GM21447 (cell line): ENCODE results near the gene PRKN.

Experiments used
- ATAC-seq: cut with Tn5 transposase; IDR thresholded peaks from one replicate; pipeline ENCODE4 v1.9.1; 2021; ENCODE audit not compliant: unreplicated experiment

Gene PRKN

DNA sequence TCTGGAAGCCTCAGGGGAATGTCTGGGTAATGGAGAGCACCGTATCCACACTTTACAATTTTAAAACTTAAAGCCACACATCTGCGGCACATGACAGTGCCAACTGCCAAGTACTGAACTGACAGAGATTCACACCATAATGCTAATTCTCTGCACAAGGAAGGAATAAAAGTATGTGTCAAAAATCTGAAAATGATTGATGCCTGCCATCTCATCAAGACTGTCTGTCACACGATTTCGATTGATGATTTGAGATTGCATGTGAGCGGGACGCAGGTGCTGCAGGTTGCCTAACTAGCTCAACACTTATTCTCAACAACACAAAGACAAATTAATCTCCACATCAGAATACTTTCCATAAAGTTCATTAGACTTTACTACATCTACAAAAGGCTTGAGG, 391.2 kb downstream of the PRKN start:
- no peak for ATAC-seq

DNA sequence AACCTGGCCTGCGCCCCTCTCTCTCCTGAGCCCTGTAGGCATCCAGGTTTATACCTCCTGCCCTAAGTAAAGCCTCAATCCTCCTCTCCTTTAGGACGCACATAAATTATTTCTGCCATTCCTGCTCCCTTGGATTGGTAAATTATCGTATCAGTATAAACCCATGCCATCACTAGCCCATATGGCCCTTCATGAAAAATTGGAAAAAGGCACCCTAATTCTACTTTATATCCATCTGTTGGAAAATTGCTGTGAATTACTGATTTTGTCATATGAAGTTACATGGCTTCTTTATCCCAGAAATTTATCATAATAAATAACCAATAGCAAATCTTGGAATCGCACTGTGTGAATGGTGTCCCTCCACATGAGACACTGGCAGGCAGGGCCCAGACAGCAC, 395.2 kb downstream of the PRKN start:
- ATAC-seq = no peak

GRCh38 chr6:162331911-162332310, 395.7 kb downstream of the PRKN start:
- ATAC-seq = no peak

- no peak for ATAC-seq
Observed at GRCh38 chr6:162325826-162326225, 401.7 kb downstream of the PRKN start.

GRCh38 chr6:162325051-162325450, 402.5 kb downstream of the PRKN start:
- no peak for ATAC-seq

GRCh38 chr6:162315291-162315690, 412.3 kb downstream of the PRKN start:
- ATAC-seq = no peak

DNA sequence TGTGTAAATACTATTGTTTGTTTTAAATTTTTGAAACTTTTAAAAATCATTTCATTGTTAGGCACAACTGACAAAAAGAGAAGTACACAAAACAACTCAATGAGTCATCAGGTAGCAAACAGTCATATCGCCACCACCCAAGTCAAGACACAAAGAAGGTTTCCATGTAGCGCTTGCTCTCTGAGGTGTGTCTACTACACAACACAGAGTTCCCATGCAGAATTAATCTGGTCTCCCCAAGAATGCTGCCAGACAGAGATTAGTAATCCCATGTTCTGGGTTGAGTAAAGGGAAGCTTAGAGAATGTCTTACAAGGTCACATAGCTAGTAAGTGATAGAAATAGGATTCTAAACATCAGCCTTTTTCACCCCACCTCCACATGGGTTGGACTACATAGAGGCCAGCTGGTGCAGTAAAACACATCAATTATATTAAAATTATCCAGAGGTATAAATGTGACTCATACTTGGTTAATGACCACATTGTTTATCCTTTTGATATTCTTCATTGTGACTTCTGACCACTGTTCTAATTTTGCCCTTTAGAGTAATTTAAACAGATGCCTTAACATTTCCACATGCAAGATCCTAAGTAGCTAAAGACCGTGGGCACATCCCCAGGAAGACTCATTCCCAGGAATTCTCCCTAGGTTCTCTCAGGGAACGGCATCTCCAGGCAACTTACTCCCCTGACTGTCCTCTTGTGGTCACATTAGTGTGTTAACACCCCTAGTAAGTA, 413.5 kb downstream of the PRKN start:
- ATAC-seq = no peak

DNA sequence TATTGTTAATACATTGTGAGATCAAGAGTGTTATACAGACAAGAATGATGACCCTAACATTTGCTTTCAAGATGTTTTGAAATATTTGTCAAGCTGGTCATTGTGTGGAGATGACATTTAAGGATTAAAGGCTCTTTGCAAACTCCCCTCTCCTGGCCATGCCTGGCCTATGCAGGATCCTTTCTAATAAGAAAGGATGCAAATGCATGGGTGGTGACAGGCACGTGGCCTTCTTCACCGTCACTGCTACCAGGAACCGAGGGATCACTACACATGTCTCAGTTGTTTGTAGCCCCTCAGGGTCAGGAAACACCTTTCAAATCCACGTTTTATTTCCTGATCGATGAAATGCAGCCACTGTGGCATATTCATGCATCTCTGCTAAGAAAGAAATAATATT, 419.7 kb downstream of the PRKN start:
- no peak for ATAC-seq

DNA sequence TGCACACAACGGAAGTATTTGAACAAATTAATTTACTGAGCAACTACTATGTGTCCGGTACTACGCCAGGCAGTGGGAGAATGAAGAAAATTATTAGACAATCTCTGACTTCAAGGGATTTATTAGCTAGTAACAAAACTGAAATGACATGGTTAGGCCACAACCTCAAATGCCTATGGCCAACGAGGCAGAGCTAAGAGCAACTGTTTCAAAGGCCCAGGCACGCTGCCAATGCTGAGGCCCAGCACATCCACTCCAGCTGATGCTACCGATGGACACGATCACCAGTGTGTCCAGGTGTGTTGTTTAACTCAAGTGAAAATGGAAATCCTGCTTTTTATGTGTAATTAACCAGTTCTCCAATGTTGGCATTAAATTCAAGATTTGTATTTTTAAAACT, 420.9 kb downstream of the PRKN start:
- ATAC-seq = no peak

- no peak for ATAC-seq
Observed at GRCh38 chr6:162301128-162301527, 426.4 kb downstream of the PRKN start.

DNA sequence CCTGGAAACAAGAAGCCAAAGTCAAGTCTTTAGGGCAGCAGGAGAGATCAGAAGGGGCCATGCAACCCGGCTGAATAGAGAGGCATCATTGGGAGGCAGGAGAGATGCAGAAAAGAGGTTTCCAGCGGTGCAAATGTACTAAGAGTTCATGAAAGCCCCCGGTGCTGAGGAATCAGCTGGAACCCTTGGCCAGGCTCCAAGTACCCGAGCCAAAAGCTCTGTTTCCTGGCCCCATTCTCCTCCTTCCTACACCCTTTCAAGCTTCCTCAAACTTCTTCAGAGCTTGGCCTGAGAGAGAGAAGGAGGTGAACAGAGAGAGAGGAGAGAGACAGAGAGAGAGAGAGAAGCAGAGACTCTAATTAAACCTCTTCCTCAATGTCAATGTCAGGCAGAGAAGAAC, 433.5 kb downstream of the PRKN start:
- ATAC-seq = no peak

DNA sequence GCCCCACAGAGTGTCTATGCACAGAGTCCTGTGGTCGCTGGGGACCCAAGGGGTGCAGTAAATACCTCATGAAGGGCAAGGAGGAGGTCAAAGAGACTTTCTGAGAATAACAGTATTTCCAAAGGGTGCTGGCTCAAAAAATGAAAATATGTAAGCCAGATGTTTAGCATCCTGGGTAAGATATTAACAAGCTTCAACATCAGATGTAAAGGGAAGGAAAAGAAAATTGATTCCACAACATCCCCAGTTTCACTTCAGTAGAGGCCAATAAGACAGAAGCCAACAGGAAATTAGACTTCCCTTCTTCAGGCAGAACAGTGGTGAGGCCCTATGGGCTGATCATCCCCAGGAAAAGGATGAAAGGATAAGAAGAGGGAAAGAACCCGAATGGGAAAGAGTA, 434.7 kb downstream of the PRKN start:
- ATAC-seq = no peak

DNA sequence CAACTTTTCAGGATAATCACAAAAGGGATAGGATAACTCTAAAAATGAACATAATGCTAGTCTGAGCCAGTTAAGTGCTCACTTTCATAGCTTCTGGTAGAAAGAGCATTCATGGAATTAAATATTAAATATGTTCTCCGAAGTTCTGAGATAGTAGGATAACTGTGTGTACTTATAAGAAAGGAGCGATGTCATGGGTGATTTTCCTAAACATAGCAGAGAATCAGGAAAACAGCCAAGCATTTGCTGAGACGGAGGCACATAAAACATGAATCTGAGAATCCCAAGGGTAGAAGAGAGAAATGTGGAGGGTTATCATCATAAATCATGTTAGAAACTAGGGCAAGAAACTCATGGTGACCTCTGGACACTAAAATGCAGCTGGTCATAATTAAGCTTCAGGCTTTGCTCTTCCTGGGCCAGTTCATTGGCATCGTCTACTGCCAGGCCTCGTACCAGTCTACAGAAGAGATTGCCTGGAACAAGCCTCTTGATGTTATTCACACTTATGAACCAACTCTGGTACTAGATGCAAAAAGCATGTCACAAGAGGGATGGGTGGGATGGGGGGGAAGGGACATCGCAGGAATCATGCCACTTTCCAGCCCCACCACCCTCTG, 436.6 kb downstream of the PRKN start:
- no peak for ATAC-seq

GRCh38 chr6:162289972-162290371, 437.6 kb downstream of the PRKN start:
- no peak for ATAC-seq

DNA sequence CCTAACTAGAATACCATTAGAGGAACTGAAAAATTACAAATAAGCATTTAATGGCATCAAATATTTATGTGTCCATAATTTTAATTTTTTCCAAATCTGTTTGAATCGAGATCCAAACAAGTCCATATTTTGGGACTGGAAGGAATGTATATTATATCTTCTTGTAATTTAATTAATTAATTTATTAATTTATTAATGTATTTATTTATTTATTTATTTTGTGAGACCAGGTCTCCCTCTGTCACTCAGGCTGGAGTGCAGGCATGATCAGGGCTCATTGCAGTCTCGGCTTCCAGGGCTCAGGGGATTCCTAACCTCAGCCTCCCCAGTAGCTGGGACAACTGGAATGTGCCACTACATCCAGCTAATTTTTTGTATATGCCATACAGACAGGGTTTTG, 453.6 kb downstream of the PRKN start:
- no peak for ATAC-seq

DNA sequence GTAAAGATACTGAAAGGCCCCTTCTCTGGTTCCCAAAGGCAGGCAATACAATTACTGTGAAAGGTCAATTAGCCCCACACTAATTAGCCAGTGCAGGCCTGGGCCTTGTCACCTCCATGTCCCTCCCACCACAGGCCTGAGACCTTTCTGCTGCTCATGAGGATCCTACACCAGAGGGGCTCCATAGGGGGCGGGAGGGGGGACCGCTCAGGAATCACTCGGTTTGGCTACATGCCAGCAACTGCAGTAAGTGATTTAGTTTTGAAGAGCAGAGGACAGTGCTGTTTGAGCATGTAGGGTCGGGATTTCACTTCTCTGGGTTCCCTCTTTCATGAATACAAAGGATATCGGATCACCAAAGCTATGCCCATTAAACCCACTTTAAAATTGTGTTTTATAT, 455.6 kb downstream of the PRKN start:
- no peak for ATAC-seq

DNA sequence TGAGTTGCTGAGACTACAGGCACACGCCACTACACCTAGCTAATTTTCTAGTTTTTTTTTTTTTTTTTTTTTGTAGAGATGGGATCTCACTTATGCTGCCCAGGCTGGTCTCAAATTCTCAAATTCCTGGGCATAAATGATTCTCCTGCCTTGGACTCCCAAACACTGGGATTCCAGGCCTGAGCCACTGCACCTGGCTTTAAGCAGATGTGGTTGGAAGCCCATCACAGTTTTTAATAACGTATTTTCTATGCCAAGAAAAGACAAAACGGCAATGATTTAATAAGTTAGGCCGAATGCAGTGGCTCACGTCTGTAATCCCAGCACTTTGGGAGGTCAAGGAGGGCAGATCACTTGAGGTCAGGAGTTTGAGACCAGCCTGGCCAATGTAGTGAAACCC, 456.6 kb downstream of the PRKN start:
- no peak for ATAC-seq

DNA sequence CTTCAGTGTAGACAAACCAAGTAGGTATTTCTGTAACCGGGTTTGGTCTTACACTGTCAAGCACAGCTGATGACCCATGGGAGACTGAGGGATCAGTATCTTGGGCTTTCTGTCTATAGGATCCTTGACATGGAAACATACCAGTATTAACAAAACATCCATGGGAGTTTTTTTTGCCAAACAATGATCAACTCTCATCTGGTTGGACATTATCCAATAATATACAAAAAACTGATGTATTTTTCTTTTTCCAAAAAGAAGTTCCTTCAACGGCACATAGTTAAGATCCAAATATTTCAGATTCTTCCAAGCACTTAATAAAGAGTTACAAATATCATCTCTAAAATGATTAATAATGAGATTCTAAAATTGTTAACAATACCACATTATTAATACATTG, 459.9 kb downstream of the PRKN start:
- no peak for ATAC-seq

GRCh38 chr6:162267126-162267525, 460.4 kb downstream of the PRKN start:
- ATAC-seq = no peak

DNA sequence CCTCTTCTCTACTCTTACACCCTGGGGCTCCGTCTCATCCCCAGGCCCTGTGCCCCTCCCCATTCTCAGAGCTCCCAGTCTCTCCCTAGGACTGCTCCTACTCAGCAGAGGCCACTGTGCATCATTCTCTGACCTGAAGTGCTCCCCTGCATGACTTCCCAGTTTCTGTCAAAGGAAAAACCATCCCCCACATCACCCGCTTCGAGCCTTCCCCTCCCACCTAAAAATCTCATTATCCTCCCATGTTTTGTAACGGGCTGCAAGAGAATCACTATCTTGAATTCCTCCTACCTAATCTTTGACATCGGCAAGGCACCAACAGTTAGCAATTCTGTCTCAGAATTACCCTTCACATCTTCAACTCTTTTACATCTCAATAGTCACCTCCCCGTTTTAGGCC, 463.0 kb downstream of the PRKN start:
- no peak for ATAC-seq

DNA sequence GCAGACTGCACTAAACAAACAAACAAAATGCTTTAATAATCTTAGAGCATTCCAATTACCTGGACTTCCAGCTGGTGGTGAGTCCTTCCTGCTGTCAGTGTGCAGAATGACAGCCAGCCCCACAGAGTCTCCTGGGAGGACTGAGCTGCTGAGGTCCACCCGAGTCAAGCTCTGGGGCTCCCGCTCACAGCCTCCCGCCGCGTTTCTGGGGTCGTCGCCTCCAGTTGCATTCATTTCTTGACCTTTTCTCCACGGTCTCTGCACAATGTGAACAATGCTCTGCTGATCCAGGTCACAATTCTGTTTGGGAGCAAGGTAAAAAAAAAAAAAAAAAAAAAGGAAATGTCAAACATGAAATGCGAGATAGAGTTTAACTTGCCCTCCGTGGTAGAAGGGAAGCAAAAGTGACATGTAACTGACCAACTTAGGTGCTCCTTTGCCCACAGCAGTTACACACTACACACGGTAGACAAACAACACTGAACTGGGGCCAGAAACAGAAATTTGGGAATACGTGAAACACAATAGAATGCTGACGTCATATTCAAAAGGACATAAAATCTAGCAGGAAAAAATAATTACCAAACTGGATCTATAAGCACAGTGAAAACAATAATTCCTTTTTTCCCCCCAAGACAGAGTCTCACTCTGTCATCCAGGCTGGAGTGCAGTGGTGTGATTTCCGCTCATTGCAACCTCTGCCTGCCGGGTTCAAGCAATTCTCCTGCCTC, 464.9 kb downstream of the PRKN start:
- no peak for ATAC-seq

GRCh38 chr6:162261598-162261997, 466.0 kb downstream of the PRKN start:
- no peak for ATAC-seq
